Left ventricle myocardium inferior (tissue), 1 donor: ENCODE measurements around the gene IRF9. TPM values are rescaled to one million over a fixed set of nuclear protein-coding genes. Genes with fewer than 3 reads are reported as not detected.

Experiments
- DNase-seq: peaks from one replicate; pipeline ENCODE4 v3.0.0-alpha.2; 2020
- H3K27ac ChIP-seq: fragments of 200-600 bp; replicated peaks from 2 replicates; pipeline ENCODE4 v1.8.0; 2021
- H3K27me3 ChIP-seq: fragments of 200-600 bp; 2 replicates; pipeline ENCODE4 v1.8.0; 2021; ENCODE audit warnings: low read depth
- H3K36me3 ChIP-seq: fragments of 200-600 bp; 2 replicates; pipeline ENCODE4 v1.8.0; 2021
- H3K4me1 ChIP-seq: fragments of 200-600 bp; 2 replicates; pipeline ENCODE4 v1.8.0; 2021
- H3K4me3 ChIP-seq: fragments of 200-600 bp; 2 replicates; pipeline ENCODE4 v1.8.0; 2021; ENCODE audit warnings: mild to moderate bottlenecking, moderate library complexity
- H3K9me3 ChIP-seq: fragments of 200-600 bp; replicated peaks from 2 replicates; pipeline ENCODE4 v1.8.0; 2021
- CTCF ChIP-seq: fragments of 200-600 bp; IDR thresholded peaks from 2 replicates; pipeline ENCODE4 v1.8.0; 2021; ENCODE audit warnings: antibody characterized with exemption, mild to moderate bottlenecking, borderline replicate concordance
- intact Hi-C: fragments of 100-400 bp; cut with micrococcal nuclease; formaldehyde crosslinking; loops from one replicate; pipeline ENCODE4 v1.11.0; 2022
- total RNA-seq: library from RNA; stranded (reverse); fragmentation: NEBNext Ultra II Directional; extraction: Animal tissue kit (Norgen Biotek cat#: 25700); gene quantifications from one replicate; pipeline ENCODE4 v1.2.1, GENCODE V29; 2021
- donor health status: DM: no; HTN: yes; CAD: no; lungs with severe emphysema.

The IRF9 gene
- total RNA-seq, 1 donor from 2014 or later: 24.0 TPM

- Histone ChIP-seq H3K9me3 (no peaks in the 10 kb centered on the region), H3K36me3 (peaks cover 76% of the 10 kb centered on the region), H3K27ac (no peak overlapping the region), H3K4me1 (peaks cover 37% of the 10 kb centered on the region), H3K4me3 (no peak overlapping the region), H3K27me3 (no peaks in the 10 kb centered on the region)
- intact Hi-C loops: no loop called here
- no peak for TF ChIP-seq CTCF
- DNase-seq: no peak
Measured at GRCh38 chr14:24150993-24151392, 10.1 kb upstream of the IRF9 start.

GRCh38 chr14:24151404-24152080 lies 9.5 kb upstream of the IRF9 start:
- peaks cover 81% of the 10 kb centered on the region for H3K36me3 ChIP-seq
- H3K4me3 ChIP-seq: no peak overlapping the region
- no peaks in the 10 kb centered on the region for H3K9me3 ChIP-seq
- no peaks in the 10 kb centered on the region for H3K27me3 ChIP-seq
- intact Hi-C loops: no loop called here
- TF ChIP-seq CTCF: no peak
- no peak for DNase-seq
- no peak overlapping the region for H3K27ac ChIP-seq
- peaks cover 33% of the 10 kb centered on the region for H3K4me1 ChIP-seq

GRCh38 chr14:24155100-24155499 lies 6.0 kb upstream of the IRF9 start:
- H3K27me3 ChIP-seq: no peaks in the 10 kb centered on the region
- H3K4me3 ChIP-seq: no peak overlapping the region
- no peak overlapping the region for H3K27ac ChIP-seq
- H3K9me3 ChIP-seq: no peaks in the 10 kb centered on the region
- H3K36me3 ChIP-seq: peaks cover 91% of the 10 kb centered on the region
- H3K4me1 ChIP-seq: peaks cover 1% of the 10 kb centered on the region
- DNase-seq: no peak
- TF ChIP-seq CTCF: no peak
- intact Hi-C loops: no loop called here

GRCh38 chr14:24156840-24157239 lies 4.2 kb upstream of the IRF9 start:
- Histone ChIP-seq H3K27me3 (no peaks in the 10 kb centered on the region), H3K36me3 (peaks cover 80% of the 10 kb centered on the region), H3K27ac (no peak overlapping the region), H3K9me3 (no peaks in the 10 kb centered on the region), H3K4me1 (peaks cover 17% of the 10 kb centered on the region), H3K4me3 (no peak overlapping the region)
- DNase-seq: no peak
- no peak for TF ChIP-seq CTCF
- intact Hi-C loops: no loop called here

GRCh38 chr14:24157331-24157730 lies 3.7 kb upstream of the IRF9 start:
- H3K4me3 ChIP-seq: no peak overlapping the region
- no peak overlapping the region for H3K27ac ChIP-seq
- peaks cover 22% of the 10 kb centered on the region for H3K4me1 ChIP-seq
- intact Hi-C loops: no loop called here
- peaks cover 75% of the 10 kb centered on the region for H3K36me3 ChIP-seq
- TF ChIP-seq CTCF: no peak
- DNase-seq: no peak
- H3K9me3 ChIP-seq: no peaks in the 10 kb centered on the region
- no peaks in the 10 kb centered on the region for H3K27me3 ChIP-seq
